ENCODE measurements around the gene RAET1E.
"Not testable (repeated sequence)": the region's sequence is repeated elsewhere in the genome, so short reads cannot be mapped to it uniquely, and the experiment has no call there.

The RAET1E gene

DNA sequence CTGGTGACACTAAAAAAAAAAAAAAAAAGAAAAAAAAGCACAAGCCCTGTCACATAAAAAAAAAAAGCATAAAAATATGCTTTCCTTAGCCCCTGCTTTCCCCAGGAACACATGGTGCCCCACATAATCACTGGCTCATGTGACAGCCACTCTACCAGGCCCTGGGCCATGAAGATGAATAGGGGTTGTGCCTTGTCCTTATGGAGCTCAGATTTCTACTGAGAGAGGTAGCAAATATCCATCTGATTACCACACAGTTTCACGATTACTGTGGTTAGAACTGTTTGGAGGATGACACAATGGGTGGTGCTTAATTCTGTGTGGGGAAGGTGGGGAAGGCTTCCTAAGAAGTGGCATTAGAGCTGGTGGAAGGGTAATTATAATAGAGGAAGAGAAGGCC is 9.3 kb downstream of the RAET1E start:
- DNase-seq: no peak

- no peak for DNase-seq
Measured at GRCh38 chr6:149888093-149888492, 9.8 kb downstream of the RAET1E start.

DNA sequence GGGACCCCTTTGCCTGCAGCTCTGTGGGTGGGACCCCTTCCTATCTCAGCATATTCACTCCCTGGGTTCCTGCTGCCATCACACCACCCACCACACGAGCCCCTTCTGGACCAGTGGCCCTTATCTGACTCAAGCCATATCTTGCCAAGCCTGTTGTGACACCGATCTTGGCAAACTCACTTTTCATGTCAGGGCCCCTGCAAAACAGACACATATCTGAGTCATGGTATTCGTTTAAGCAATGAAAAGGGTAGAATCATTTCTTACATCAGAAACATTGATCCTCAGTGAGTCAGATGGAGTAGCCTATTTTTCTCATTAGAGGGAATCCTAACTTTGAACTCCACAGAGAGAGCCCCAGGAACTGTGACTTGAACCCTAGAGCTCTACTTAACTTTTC is 10.6 kb downstream of the RAET1E start:
- DNase-seq: no peak

DNA sequence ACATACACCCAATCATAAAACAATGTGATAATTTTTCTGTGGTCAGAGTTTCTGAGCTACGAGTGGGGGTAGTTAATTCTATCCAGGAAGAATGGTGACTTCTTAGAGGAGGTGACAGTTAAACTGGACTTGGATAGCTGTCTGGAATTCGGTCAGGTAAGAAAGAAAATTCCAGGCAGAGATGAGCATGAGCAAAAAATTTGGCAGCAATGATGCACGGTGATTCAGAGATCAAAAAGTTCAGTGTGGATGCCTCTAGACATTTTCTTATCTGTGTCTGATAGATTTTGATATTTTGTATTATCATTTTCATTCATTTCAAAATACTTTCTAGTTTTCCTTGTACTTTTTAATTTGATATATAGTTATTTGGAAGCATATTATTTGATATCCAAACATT is 12.0 kb downstream of the RAET1E start:
- DNase-seq: no peak

DNA sequence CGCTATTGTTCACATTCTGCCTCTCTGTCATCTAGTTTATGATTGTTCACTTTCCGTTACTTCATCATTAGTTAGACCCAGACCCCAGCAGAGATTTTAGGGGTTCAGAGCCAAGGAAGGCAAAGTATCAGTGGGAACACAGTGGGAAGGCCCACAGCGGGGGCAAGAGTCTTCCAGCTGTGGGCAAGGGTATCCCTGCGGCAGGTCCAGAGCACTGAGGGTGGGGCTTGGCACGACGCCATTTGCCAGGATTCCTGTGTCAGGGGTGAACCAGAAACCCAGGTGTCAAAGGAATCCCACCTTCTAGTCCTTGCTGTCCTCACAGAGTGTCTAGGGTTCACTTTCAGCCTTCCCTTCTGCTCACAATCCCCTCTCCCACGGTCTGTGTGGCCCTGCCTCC is 13.3 kb downstream of the RAET1E start:
- DNase-seq: no peak

DNA sequence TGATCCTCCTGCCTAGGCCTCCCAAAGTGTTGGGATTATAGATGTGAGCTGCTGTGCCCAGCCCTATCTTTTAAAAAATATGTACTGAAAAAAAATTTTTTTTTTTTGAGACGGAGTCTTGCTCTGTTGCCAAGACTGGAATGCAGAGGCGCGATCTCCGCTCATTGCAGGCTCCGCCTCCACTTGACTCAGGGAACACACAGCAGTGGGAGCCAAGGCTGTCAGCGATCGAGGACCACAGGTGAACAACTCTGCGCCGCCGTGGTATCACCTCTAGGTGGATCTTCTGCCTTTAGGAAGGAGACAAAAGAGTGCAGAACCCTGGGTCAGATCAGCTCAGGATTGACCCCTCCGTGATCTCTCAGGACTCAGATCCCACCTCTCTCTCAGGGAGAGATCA is 13.7 kb downstream of the RAET1E start:
- no peak for DNase-seq

- no peak for DNase-seq
Measured at GRCh38 chr6:149881860-149882259, 16.1 kb downstream of the RAET1E start.

GRCh38 chr6:149881066-149881766 is 16.7 kb downstream of the RAET1E start:
- no peak for DNase-seq

DNA sequence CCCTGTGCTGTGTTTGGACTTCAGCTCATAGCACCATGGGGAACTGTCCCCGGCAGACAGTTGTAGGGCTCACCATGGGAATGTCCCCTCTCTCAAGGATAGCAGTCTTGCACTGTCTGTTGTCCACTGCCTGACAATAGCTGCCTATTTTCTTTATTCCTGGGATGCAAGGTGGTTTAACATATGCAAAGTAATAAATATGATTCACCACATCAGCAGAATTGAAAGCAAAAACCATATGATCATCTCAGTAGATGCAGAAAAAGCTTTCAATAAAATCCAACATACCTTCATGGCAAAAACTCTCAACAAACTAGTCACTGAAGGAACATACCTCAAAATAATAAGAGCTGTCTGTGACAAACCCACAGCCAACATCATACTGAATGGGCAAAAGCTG is 20.3 kb downstream of the RAET1E start:
- DNase-seq: no peak

GRCh38 chr6:149876241-149876933 is 21.5 kb downstream of the RAET1E start:
- no peak for DNase-seq

DNA sequence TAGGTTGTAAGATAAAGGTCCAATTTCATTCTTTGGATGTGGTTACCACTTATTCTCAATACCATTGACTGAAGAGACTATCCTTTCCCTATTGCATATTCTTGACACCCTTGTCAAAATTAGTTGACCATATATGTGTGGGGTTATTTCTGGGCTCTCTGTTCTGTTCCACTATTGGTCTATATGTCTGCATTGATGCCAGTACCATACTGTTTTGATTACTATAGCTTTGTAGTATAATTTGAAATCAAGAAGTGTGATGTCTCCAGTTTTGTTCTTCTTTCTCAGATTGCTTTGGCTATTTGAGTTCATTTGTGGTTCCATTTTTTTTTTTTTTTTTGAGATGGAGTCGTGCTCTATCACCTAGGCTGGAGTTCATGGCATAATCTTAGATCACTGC is 25.7 kb downstream of the RAET1E start:
- no peak for DNase-seq

DNA sequence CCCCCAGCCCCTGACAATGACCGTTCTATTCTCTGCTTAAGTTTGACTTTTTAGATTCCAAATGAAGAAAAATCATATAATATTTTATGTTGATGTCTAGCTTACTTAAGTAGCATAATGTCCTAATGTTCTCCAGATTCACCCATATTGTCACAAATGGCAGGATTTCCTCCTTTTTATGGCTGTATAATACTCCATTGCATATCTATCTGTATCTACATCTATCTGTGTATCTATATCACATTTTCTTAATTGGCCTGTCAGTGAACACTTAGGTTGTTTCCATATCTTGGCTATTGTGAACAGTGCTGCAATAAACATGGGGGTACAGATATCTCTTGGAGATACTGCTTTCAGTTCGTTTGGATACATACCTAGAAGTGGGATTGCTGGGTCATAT is 26.7 kb downstream of the RAET1E start:
- no peak for DNase-seq

- no peak for DNase-seq
Measured at GRCh38 chr6:149869275-149869892, 28.5 kb downstream of the RAET1E start.

- DNase-seq: no peak
Measured at GRCh38 chr6:149867876-149868640, 29.9 kb downstream of the RAET1E start.

DNA sequence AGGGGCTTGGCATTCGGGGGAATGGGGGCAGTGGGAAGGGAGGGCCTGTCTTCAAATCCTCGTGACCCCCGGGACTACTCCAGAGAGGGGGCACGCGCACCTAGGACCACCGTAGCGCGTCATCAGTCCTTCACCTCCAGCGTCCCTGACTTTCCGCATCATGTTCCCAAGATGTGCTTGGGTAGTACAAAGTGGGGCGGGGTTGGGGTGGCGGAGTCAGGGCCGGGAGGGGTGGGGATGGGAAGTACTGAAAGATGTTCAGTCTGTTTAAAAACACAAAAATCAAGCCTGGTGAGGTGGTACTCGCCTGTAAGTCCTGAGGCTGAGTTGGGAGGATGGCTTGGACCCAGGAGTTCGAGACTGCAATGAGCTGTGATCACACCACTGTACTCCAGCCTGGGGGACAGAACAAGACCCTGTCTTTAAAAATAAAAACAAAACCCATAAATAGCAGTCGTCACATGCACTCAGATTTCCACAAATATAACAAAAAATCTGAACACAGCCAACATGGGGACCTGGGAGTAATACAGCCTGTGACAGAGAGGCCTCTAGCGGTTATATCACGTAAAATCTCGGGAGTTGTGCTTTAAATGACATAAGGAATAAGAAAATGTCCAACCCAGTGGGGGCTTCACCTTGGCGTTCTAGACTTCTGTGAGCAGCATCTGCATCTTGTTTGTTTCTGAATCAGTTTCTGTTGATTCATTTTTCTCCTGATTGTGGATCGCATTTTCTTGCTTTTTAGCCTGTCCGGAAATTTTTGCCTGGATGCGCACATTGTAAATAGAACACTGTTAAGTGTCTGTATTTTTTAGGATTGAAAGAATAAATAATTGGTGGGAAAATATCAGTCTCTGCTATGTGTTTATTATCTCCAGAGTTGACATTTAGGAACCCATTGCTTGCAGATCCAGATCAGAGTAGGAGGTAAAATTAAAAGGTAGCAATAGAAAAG is 33.1 kb downstream of the RAET1E start:
- peak; percentile 67 for DNase-seq

GRCh38 chr6:149863698-149864577 is 34.0 kb downstream of the RAET1E start, which contains the start of gene LRP11:
LRP11 (minus strand) TSS chr6:149864359; CDS start chr6:149864020, 339 bp downstream.
- DNase-seq: peak; percentile 94

DNA sequence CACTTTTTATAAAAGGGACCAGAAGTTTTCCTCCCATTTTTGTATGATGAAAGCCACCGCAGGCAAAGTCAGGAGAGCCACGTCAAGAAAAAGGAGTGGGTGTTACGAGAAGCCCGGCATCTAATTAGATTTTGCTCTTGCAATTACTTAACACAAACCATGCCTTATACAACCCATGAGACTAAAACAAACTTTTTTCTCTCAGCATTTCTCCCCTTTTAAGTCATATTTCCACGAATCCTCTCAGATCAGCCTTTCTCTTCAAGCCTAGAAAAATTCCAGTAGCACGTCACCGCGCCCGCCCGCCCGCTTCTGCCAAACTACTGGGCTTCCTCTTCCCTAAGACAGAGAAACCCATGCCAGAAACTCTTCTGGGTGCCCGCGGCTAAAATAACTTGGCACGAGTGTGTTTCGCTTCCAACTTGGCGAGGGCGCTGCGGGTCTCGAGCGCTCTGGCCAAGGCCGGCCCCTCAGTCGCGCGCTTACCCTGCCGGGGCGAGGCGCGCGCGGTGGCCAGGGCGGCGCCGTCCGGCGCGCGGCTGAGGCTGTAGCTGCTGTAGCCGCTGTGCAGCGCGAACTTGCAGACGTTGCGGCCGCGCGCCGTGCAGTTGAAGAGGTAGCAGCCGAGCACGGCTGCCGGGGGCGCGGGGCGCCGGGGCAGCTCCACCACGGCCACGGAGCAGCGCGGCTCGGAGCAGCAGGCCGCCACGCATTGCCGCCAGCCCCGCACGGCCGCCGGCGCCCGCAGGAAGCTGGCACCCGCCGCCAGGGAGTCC is 34.8 kb downstream of the RAET1E start:
- peak; percentile 75 for DNase-seq

- DNase-seq: not testable (repeated sequence)
Measured at GRCh38 chr6:149862424-149862738, 35.5 kb downstream of the RAET1E start.

DNA sequence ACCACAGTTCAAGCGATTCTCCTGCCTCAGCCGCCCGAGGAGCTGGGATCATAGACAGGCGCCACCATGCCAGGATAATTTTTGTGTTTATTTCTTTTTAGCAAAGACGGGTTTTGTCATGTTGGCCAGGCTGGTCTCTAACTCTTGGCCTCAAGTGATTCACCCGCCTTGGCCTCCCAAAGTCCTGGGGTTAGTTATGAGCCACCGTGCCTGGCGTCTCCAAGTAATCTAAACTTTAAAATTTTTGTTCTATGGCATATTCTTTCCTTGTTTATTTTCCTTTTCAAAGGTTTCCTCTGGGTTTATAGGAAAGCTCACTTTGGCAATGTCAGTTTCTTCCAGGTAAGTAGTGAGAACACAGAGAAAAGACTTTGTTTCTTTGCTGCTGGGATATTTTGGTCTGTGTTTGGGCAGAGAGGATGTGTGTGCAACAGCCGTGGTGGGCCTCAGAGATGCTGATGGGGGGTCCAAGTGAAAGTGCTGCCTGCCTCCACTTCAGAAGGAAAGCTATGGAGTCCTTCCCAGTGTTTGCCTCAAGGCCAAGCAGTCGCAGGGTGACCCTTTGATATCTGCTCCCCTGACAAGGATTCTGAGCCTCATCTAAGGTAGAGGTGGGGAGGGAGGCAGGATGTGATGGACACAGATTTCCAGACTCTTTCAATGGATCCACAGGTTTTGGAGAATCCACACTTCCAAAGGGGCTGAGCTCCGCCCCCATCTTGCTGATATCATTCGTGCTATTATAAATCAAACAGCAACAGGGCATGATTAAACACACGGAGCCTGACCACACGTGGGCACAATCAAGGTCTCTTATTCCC is 36.1 kb downstream of the RAET1E start:
- DNase-seq: no peak
